ENCODE results near the gene NPTN.
"Not testable (repeated sequence)": the region's sequence is repeated elsewhere in the genome, so short reads cannot be mapped to it uniquely, and the experiment has no call there.

NPTN gene

DNA sequence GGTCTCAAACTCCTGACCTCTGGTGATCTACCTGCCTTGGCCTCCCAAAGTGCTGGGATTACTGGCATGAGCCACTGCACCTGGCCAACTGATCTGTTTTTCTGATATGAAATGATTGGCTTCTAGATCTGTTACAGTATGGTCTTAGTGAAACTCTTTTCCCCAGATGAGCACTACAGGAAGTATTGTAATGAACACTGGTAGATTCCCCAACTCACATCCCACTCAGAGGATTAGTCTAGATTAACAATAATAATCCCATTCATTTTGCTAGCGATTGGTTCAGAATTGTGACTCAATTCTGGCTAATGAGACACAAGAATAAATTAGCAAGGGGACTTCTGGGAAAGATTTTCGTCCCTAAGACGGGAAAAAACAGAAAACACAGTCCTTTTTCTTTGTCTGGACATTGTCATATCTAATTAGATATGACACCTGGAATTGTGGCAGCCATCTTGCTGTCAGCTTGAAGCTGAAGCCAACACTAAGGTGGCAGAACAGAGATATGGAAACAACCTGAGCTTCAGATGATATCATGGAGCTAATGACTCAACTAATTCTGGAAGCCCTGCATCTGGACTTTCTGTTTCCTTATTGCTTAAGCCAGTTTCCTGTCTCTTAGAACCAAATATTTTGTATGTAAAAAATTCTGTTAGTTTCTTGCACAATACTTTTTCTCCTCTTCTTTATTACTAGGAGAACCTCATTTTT, 17.4 kb upstream of the NPTN start:
- Histone ChIP-seq H4K20me1 (ENCODE audit: insufficient read depth, low read length) (no peaks in the 10 kb centered on the region), H2AFZ (ENCODE audit: low read length) (no peak overlapping the region), H3K27me3 (ENCODE audit: insufficient read depth, low read length) (no peaks in the 10 kb centered on the region), H3K36me3 (ENCODE audit: insufficient read depth, low read length) (no peaks in the 10 kb centered on the region), H3K9me2 (ENCODE audit: low read depth, low read length) (no peaks in the 10 kb centered on the region), H3K4me2 (ENCODE audit: low read length) (no peak overlapping the region), H3K79me2 (ENCODE audit: insufficient read depth, low read length) (no peaks in the 10 kb centered on the region), H3K4me3 (ENCODE audit: low read depth, low read length, poor library complexity, severe bottlenecking) (no peak overlapping the region), H3K9me3 (ENCODE audit: low read length) (no peaks in the 10 kb centered on the region), H3K4me1 (ENCODE audit: insufficient read depth, low read length, severe bottlenecking) (no peaks in the 10 kb centered on the region), H3F3A (ENCODE audit: insufficient read depth, low read length) (no peaks in the 10 kb centered on the region), H3K27ac (ENCODE audit: low read depth, low read length, poor library complexity, severe bottlenecking) (no peak overlapping the region), H3K9ac (ENCODE audit: low read length) (no peak overlapping the region)
- TF ChIP-seq EZH2 (IDR thresholded peaks at IDR 0.05; ENCODE audit: borderline replicate concordance, low read length), result no peak
- TF ChIP-seq, protein P1, sequence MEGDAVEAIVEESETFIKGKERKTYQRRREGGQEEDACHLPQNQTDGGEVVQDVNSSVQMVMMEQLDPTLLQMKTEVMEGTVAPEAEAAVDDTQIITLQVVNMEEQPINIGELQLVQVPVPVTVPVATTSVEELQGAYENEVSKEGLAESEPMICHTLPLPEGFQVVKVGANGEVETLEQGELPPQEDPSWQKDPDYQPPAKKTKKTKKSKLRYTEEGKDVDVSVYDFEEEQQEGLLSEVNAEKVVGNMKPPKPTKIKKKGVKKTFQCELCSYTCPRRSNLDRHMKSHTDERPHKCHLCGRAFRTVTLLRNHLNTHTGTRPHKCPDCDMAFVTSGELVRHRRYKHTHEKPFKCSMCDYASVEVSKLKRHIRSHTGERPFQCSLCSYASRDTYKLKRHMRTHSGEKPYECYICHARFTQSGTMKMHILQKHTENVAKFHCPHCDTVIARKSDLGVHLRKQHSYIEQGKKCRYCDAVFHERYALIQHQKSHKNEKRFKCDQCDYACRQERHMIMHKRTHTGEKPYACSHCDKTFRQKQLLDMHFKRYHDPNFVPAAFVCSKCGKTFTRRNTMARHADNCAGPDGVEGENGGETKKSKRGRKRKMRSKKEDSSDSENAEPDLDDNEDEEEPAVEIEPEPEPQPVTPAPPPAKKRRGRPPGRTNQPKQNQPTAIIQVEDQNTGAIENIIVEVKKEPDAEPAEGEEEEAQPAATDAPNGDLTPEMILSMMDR (IDR thresholded peaks at IDR 0.05; ENCODE audit: low read length), result no peak

DNA sequence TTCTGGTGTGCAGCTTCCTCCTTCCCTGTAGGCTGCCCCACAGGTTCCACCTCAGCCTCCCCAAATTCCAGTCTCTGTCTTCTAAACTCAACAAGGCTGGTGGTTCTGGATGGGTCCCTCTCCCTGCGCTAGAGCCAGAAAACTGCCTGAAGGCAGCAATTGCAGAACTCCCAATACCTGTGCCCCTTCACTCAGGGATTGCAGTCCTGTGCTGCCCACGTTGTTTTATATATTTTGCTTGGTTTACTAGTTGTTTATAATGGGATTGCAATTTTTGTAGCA, 14.8 kb upstream of the NPTN start:
- TF ChIP-seq EZH2 (IDR thresholded peaks at IDR 0.05; ENCODE audit: borderline replicate concordance, low read length), result no peak
- TF ChIP-seq, protein P1 (IDR thresholded peaks at IDR 0.05; ENCODE audit: low read length), result no peak
- H3K79me2 ChIP-seq (ENCODE audit: insufficient read depth, low read length), result no peaks in the 10 kb centered on the region
- H3K4me1 ChIP-seq (ENCODE audit: insufficient read depth, low read length, severe bottlenecking), result no peaks in the 10 kb centered on the region
- H3K4me3 ChIP-seq (ENCODE audit: low read depth, low read length, poor library complexity, severe bottlenecking), result no peak overlapping the region
- H3K27me3 ChIP-seq (ENCODE audit: insufficient read depth, low read length), result no peaks in the 10 kb centered on the region
- no peaks in the 10 kb centered on the region for H3K9me2 ChIP-seq (ENCODE audit: low read depth, low read length)
- H4K20me1 ChIP-seq (ENCODE audit: insufficient read depth, low read length), result no peaks in the 10 kb centered on the region
- no peaks in the 10 kb centered on the region for H3K9me3 ChIP-seq (ENCODE audit: low read length)
- H3K9ac ChIP-seq (ENCODE audit: low read length), result no peak overlapping the region
- H3K36me3 ChIP-seq (ENCODE audit: insufficient read depth, low read length), result no peaks in the 10 kb centered on the region
- H3K27ac ChIP-seq (ENCODE audit: low read depth, low read length, poor library complexity, severe bottlenecking), result no peak overlapping the region
- H3F3A ChIP-seq (ENCODE audit: insufficient read depth, low read length), result no peaks in the 10 kb centered on the region
- no peak overlapping the region for H3K4me2 ChIP-seq (ENCODE audit: low read length)
- H2AFZ ChIP-seq (ENCODE audit: low read length), result no peak overlapping the region

DNA sequence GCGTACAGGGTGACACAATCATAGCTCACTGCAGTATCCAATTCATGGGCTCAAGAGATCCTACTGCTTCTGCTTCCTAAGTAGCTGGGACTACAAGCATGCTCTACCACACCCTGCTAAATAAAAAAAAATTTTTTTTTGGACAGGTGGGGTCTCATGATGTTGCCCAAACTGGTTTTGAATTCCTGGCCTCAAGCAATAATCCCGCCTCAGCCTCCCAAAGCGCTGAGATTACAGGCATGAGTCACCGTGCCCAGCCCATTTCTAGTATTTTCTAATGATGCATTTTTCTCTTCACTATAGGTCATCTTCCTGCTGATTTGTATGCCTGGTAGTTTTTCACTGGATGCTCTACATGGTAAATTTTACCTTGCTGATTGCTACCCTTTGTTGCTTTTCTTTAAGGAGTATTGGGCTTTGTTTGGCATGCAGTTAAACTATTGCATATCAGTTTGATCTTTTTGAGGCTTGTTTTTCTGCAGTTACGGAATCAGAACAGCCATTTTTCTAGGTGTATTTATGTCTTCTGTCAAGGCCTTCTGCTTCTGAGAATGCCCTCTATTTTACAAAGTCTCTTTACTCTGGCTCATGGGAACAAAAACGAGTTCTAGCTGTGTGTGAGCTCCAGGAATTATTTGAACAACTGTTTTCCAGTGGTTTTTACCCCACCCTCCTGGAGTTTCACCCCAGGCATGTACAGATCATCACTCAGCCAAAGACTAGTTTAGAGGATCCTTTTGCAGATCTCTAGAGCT, 14.2 kb upstream of the NPTN start:
- Histone ChIP-seq H3F3A (ENCODE audit: insufficient read depth, low read length) (no peaks in the 10 kb centered on the region), H4K20me1 (ENCODE audit: insufficient read depth, low read length) (no peaks in the 10 kb centered on the region), H3K9me3 (ENCODE audit: low read length) (no peaks in the 10 kb centered on the region), H3K9ac (ENCODE audit: low read length) (no peak overlapping the region), H3K27me3 (ENCODE audit: insufficient read depth, low read length) (no peaks in the 10 kb centered on the region), H3K9me2 (ENCODE audit: low read depth, low read length) (no peaks in the 10 kb centered on the region), H3K4me1 (ENCODE audit: insufficient read depth, low read length, severe bottlenecking) (no peaks in the 10 kb centered on the region), H3K36me3 (ENCODE audit: insufficient read depth, low read length) (no peaks in the 10 kb centered on the region), H3K4me2 (ENCODE audit: low read length) (no peak overlapping the region), H2AFZ (ENCODE audit: low read length) (no peak overlapping the region), H3K27ac (ENCODE audit: low read depth, low read length, poor library complexity, severe bottlenecking) (no peak overlapping the region), H3K79me2 (ENCODE audit: insufficient read depth, low read length) (no peaks in the 10 kb centered on the region), H3K4me3 (ENCODE audit: low read depth, low read length, poor library complexity, severe bottlenecking) (no peak overlapping the region)
- TF ChIP-seq EZH2 (IDR thresholded peaks at IDR 0.05; ENCODE audit: borderline replicate concordance, low read length), result no peak
- TF ChIP-seq, protein P1 (IDR thresholded peaks at IDR 0.05; ENCODE audit: low read length), result no peak

DNA sequence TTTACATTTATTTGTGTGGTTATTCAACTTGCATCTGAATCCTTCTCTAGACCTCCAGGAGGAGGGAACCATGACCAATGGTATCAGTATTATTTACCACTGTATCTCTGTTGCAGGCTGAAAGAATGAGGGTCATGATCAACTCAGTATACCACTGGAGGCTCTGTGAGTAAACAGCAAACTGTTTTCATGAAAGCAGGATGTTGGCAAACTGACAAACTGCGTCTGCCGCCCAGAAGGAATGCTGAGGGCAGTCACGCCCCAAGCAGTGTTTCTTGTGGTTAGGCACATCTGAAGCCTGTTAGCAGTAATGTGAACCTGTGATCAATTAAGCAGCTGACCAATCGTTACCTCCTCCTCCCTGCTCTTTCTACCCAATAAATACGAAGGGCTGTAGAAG, 6.3 kb upstream of the NPTN start:
- H4K20me1 ChIP-seq (ENCODE audit: insufficient read depth, low read length); H3K27me3 ChIP-seq (ENCODE audit: insufficient read depth, low read length); H3K4me2 ChIP-seq (ENCODE audit: low read length): not testable (repeated sequence)

More for the DNA sequence above, 6.3 kb upstream of the NPTN start:
- not testable (repeated sequence) for H2AFZ ChIP-seq (ENCODE audit: low read length); H3K79me2 ChIP-seq (ENCODE audit: insufficient read depth, low read length); H3K4me1 ChIP-seq (ENCODE audit: insufficient read depth, low read length, severe bottlenecking); H3K4me3 ChIP-seq (ENCODE audit: low read depth, low read length, poor library complexity, severe bottlenecking); H3K36me3 ChIP-seq (ENCODE audit: insufficient read depth, low read length); H3K9me3 ChIP-seq (ENCODE audit: low read length); H3F3A ChIP-seq (ENCODE audit: insufficient read depth, low read length); H3K9me2 ChIP-seq (ENCODE audit: low read depth, low read length); H3K27ac ChIP-seq (ENCODE audit: low read depth, low read length, poor library complexity, severe bottlenecking); H3K9ac ChIP-seq (ENCODE audit: low read length)

All from OCI-LY1 (cell line).